Amniotic stem cell (primary cell): Measurements from ENCODE around the gene ADCK1.
"Not testable (repeated sequence)": the region's sequence is repeated elsewhere in the genome, so short reads cannot be mapped to it uniquely, and the experiment has no call there.

Source experiments
- DNase-seq: peaks from one replicate; lab custom pipeline; 2025; lab: John Stamatoyannopoulos, UW

The ADCK1 gene, protein sequence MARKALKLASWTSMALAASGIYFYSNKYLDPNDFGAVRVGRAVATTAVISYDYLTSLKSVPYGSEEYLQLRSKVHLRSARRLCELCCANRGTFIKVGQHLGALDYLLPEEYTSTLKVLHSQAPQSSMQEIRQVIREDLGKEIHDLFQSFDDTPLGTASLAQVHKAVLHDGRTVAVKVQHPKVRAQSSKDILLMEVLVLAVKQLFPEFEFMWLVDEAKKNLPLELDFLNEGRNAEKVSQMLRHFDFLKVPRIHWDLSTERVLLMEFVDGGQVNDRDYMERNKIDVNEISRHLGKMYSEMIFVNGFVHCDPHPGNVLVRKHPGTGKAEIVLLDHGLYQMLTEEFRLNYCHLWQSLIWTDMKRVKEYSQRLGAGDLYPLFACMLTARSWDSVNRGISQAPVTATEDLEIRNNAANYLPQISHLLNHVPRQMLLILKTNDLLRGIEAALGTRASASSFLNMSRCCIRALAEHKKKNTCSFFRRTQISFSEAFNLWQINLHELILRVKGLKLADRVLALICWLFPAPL

DNA sequence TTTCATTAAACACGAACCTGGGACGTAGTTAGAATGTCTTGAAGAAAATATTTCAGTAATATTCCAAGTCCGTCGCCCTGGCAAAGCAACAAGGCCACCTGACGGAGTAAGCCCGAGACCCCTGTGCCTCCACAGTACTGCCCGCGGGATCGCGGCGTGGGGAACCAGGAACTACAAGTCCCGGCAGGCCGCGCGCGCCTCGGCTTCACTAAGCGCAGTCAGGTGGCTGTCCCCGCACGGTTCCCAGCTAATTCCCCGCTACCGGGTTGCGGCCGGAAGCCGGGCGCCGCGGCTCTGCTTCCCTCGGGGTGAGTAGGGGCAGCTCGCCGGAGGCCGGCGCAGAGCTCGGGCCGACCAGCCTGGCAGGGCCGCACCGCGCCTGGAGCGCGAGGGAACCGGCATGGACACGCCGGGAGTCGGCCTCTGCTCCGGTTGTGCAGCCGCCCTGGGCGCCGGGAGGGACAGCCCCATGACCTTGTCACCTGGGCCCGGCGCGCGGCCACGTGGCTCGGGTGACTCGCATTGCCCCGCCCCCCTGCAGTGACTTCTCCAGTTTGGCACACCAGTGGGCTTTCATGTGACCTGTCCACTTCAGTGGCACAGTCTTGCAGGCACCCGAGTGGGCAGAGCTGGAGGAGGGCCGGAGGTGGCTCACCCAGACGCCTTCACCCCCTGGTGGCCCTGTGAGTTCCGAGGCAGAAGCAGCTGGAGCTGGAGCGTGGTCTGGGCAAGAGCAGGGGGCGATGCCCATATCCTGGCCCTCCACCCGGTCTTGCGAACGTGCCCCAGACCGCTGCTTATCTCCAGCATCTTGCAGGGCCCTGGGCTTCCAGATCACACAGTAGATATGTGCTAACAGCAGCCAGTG is at the start of gene ADCK1:
ADCK1 (plus strand) TSS at position 247 of the 868 bp plus-strand sequence. CDS start 18,870 bp downstream, outside the sequence.
- peak; percentile 38 for DNase-seq

DNA sequence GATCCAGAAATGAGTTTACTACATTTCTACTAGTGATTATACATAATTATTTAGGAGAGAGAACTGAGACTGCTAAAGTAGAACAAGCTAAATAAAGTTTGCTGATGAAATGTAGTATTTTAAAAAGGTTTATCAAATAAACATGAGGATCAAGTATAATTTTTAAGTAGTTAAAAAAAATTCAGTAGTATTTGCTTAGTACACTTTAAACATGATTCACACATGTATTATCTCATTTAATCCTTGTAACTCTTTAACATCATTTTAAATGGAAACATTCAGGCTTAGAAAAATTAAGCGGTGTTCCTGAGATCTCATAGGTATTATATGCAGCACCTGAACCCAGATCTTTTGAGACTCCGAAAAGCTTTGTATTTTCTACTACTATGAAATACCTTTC is 47.6 kb upstream of the ADCK1 start:
- no peak for DNase-seq

DNA sequence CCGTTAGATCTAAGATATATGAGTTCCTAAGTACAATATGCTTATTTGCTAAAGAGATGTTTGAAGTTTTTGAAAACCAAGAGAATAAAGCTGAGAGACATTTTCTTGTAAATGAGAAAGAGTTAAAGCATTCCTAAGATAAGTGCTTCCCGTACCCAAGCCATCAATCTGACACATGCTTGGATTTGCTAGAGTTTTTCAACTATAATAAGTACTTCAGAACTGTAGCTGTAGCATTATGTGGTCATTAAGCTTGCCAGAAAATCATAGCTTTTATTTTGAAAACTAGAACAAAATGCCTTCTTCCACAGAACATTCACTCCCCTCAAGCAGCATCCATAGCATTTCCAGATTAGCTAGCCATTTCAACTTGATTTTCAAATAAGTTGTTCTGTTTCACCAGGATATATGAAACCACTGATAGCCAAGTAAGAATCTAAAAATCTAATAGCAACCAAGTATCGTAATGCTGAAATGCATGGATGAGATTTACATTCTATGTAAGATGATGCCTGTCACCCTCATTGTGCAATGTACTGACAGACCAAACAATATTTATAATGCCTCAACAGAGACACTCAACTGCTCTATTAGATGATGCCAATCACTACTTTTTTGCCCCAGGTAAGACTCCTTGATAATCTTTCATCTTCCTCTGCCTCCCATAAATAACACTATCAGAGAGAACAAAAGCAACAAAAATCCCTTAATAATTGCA is 47.0 kb upstream of the ADCK1 start:
- DNase-seq = no peak

DNA sequence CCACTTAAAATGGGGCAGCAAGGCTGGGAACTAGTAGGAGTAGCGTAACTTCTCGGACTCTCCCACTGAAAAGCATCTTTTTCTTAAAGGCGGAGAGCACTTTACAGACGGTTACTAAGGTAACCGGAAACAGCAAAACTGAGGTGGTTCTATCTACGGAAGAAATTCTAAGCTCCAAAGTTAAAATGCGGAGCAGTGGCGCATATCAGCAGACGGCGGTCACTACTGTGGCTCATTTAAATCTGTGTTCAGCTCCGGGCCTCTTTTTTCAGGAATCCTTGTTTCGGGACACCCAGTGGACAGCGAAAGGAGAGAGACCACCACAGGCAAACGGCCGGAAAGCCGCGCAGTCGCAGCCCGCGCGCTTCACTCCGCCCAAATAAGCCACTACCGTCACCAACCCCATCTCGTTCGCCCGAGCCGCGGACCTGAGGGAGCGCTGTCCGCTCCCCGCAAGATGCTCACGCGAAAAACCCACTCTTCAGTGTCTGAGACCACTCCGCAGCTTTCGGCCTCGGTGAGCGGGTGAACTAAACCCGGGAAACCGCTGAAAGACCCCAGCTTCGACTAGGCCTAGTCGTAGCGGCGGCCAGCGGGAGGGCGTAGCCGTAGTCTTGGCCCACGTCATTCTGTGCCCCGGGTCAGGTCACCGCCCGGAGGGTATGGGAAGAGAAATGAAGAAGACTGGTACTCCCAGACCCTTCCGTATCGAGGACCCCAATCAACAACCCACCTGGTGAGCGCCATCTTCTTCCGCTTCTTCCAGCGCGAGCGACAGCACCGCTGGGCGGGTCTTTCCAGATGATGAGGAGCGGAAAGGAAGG is 39.3 kb upstream of the ADCK1 start, which contains the start of gene SNW1:
SNW1 (minus strand) TSS at position 776 of the 824 bp plus-strand sequence; CDS start at position 747, 29 bp downstream.
- peak; percentile 89 for DNase-seq

DNA sequence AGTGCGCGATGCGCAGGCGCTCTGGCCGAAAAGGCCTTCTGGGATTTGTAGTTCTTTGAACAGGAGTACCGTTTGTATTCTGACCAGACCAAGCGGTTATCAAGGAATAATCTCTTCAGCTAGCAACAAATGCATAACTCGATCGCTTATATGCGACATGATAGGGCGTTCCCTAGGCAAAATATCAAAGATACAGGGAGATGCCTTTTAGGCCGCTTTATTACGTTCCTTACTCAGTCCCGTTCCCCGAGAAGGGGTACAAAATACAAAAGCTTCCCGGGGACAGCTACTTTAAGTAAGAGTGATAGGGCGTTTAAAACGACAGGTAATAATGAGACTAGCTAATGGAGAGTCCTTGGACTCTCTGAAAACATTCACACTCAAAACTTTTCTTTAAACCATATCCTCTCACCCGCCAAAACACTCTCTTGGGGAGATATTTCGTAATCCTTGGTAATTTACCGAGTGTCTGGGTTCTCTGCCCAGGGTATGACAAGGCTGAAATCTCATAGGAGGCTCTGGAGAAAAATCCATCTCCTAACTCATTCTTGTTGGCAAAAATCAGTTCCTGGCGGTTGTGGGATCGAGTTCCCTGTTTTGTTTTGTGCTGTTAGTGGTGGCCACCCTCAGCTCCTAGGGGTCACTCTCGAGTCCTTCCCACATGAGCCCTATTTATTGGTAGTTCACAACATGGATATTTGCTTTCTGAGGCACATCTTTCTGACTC is 38.5 kb upstream of the ADCK1 start:
- DNase-seq = peak; percentile 2

DNA sequence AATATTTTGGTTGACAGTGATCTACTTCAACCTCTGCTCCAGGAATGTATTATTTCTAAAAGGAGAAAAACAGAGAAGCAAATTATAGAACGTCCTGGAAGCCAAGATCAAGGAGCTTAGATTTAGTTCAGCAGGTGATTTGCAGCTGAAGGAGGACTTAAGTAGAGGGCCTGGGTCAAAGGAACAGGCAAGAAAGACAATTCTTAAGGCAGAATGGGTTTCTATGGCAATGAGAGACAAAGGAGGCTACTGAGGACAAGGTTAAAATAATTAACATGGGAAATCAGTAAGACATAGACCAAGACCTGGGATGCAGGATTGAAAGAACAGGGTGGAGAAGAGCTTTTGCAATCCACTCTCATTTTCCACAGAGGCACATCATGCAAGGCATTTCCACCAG is 36.6 kb upstream of the ADCK1 start:
- DNase-seq = no peak

DNA sequence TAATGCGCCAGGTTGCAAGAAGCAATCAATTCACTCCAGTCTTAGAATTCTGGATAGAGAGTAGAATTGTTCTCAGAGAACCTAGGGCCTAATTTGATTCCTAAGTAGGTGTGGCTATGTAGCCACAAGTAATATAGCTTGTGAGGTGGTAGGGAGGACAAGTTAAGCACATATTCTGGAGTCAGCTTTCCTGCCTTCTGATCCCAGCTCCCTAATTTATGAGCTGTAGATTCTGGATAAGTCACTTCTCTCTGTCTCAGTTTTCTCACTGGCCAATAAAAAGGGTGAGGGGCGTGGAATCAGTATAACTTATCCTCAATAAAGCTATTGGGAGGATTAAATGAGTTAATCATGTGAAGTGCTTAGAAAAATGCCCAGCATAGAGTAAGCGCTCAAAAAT is 35.9 kb upstream of the ADCK1 start:
- no peak for DNase-seq

DNA sequence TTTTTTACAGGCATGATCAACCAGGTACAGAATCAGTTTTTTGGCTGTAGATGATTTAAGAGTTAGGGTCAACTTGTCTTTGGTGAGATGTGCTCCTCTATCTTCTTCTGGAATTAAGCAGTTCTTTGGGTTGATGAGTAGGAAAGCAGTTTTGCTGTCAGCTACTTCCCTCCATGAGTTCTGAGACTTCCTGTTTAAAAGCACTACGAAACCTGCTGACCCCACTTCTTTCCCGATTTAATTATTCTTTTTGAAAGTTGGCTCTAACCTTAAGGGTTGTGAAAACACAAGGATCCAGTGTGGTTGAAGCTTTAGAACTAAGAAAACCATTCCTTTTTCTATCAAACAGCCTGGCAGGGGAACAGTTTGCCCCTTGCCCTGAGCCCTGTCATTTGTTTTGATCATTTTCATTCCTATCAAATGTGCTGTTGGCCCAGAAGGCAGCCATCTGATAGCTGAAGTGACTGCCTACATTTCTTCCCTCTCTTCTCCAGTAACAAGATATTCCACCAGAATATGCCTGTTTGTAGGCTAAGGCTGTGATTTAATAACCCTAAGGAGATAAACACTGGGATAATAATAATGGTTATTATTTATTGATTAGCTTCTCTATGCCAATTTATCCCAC is 31.4 kb upstream of the ADCK1 start:
- not testable (repeated sequence) for DNase-seq

DNA sequence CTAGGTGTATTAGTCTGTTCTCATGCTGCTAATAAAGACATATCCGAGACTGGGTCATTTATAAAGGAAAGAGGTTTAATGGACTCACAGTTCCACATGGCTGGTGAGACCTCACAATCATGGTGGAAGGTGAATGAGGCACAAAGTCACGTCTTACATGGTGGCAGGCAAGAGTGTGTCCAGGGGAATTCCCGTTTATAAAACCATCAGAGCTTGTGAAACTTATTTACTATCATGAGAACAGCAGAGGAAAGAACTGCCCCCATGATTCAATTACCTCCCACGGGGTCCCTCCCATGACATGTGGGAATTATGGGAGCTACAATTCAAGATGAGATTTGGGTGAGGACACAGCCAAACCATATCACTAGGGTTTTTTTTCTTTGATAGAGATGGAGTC is 25.9 kb upstream of the ADCK1 start:
- not testable (repeated sequence) for DNase-seq

DNA sequence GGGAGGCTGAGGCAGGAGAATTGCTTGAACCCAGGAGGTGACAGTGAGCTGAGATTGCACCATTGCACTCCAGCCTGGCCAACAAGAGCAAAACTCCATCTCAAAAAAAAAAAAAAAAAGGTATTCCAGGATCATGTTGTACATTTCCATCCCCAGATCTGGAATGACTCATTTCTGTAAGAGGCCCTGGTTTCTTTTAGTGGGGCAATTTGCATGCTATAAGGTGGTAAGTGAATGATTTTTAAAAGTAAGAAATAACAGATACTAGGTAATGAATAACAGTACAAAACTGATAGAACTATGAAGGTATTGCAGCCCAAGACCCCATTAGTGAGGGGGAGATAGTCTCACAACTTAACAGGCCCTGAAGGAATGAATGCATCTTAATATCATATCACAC is 17.7 kb upstream of the ADCK1 start:
- DNase-seq = no peak

DNA sequence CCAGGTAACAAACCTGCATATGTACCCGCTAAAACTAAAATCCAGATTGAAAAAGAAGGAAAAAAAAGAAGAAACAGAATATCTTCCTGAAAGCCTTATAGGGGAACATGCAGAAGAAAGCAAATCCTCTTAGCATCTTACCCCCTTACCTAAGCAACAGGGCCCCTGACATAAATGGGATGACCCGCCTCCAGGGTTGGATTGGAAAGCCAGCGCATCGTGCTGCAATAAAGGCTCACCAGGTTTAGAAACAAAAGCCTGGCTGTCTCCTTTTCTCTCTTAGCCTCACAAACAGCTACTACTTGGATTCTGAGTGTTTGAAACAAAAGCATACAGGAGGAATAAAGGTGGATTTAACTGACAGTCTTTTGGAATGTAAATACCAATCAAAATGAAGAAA is 13.8 kb upstream of the ADCK1 start:
- DNase-seq = no peak

DNA sequence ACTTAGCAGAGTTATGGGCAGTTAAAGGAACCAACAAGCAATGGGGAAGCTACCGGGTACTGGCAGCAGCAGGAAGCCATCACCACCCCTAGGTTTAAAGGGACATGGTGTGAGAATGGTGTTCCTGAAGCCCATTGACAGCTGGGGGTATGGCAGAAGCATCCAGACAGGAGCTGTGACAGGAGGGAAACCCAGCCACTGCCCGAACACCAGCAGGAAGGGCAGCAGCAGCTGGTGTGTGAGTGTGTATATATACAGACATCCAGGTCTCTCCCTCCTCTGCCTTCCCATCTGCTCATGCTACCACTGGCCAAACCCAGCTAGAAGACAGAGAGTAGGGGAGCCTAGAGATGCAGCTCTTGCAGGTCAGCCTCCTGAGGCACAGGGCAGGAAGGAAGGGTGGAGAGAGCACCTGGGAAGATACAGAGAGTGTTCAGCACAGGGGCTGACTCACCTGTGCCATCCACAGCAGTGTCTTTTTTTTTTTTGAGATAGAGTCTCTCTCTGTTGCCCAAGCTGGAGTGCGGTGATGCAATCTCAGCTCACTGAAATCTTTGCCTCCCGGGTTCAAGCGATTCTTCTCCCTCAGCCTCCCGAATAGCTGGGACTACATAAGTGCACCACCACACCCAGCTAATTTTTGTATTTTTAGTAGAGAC is 9.2 kb upstream of the ADCK1 start:
- no peak for DNase-seq

DNA sequence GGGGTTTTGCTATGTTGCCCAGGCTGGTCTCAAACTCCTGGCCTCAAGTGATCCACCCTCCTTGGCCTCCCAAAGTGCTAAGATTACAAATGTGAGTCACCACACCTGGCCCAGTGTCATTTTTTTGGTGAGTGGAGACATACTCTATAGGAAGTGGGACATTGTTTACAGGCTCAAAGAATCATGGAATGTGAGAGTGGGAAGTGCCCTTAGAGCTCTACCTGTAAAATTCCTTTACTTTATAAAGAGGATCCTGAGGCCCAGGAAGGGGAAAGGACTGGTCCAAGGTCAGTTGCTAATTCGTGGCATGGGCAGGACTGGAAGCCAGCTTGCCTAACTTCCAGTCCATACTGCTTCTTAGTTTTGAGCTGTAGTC is 8.7 kb upstream of the ADCK1 start:
- DNase-seq = no peak

DNA sequence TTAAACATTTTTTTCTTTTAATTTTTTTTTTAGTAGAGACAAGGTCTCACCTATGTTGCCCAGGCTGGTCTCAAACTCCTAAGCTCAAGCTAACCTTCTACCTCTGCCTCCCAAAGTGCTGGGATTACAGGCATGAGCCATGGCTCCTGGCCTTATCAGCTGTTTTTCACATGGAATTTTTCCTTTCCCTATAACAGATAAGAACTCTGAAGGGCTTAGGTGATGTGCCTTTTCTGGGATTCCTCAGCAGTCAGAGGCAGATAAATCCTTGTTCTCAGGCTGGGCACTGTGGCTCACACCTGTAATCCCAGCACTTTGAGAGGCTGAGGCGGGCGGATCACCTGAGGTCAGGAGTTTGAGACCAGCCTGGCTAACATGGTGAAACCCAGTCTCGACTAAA is 6.7 kb upstream of the ADCK1 start:
- not testable (repeated sequence) for DNase-seq

DNA sequence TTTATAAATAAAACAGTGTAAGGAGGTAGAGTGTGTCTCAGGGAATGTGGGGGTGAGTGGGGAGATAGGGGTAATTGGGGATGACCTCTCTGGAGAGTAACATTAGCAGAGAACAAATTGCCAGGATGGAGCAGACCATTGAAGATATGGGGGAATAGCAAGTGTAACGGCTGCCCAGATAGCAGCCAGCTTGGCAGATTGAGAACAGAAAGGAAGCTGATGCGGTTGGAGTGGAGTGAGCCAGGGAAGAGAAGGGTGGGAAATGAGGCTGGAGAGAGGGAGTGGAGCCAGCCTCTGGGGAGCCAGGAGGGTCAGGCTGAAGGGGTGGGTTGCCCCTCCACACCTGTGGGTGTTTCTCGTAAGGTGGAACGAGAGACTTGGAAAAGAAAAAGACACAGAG is 5.6 kb upstream of the ADCK1 start:
- DNase-seq = no peak

DNA sequence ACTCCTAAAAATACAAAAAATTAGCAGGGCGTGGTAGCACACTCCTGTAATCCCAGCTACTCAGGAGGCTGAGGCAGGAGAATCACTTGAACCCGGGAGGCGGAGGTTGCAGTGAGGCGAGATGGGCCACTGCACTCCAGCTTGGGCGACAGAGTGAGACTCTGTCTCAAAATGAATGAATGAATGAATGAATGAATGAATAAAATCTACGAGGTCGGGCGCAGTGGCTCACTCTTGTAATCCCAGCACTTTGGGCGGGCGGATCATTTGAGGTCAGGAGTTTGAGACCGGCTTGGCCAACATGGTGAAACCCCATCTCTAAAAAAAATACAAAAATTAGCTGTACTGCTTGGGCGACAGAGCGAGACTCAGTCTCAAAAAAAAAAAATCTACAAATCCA is 453 bp upstream of the ADCK1 start:
- not testable (repeated sequence) for DNase-seq

DNA sequence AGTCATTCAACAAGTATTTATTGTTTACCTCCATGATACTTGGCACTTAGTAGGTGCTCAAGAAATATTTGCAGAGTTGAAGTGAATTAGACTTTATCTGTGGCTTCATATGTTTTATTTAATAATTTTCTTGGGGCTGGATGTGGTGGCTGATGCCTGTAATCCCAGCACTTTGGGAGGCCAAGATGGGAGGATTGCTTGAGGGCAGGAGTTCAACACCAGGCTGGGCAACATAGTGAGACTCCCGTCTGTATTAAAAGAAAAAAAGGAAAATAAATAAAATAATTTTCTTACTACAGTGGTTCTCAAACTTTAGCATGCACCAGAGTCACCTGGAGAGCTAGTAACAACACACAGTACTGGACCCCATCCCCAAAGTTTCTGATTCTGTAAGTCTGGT is 905 bp downstream of the ADCK1 start:
- no peak for DNase-seq

DNA sequence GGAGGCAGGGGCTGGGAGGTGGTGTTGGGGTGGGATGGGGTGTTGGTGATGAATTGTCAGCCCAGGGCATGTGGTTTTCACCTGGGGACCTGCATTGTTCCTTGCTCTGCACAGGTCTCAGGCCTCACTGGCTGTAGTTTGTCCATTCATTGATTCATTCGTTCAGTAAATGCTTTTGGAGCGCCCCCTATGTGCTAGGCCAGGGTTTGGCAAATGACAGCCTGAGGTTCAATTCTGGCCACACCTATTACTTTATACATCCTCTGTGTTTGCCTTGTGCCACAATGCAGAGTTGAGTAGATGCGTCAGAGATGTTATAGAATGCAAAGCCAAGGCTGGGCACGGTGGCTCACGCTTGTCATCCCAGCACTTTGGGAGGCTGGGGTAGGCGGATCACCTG is 4.7 kb downstream of the ADCK1 start:
- no peak for DNase-seq

DNA sequence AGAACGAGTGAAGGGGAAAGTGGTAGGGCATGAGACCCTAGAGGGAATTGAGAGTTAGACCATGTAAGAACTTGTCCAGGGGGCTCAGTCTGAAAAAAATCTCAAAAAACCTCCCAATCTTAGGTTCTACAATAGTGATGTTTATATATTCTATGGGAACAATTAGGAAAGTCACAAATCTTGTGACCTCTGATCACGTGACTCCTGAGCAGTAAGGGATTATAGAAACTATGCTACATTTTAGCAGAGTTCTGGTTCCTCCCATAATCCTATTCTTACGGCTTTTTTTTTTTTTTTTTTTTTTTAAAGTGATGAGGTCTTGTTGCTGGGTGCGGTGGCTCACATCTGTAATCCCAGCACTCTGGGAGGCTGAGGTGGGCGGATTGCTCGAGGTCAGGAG is 5.8 kb downstream of the ADCK1 start:
- no peak for DNase-seq

DNA sequence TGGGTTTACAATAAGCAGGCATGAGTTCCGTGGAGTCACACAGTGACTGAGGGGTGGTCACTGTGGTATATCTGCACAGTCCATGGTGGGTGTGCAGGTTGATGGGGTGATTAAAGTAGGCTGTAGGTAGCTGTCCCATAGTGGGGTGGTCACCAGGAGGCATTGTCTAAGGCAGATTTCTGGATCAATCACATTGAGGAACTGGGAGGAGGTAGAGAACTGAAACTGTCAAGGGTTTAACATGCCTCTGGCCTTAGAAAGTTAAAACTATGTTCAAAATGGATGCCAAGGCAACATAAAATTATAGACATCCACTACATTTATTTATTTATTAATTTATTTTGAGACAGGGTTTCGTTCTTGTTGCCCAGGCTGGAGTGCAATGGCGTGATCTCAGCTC is 8.3 kb downstream of the ADCK1 start:
- no peak for DNase-seq
